HT-29 (cell line): ENCODE data around the gene COQ10A. TPM values are rescaled to one million over a fixed set of nuclear protein-coding genes. Genes with fewer than 3 reads are reported as not detected.

Experiments used
- DNase-seq: peaks from one replicate; pipeline ENCODE4 v3.0.0-alpha.2; 2015; ENCODE audit warnings: low spot score
- total RNA-seq: library from RNA; depleted of rRNA; stranded (reverse); fragments of >200 nt; shearing (Covaris generic); gene quantifications from 2 replicates; pipeline ENCODE4 v1.2.3, GENCODE V29; 2014; rRNA removed

Gene COQ10A
- total RNA-seq: 8.6 and 20.8 TPM in 2 replicates

GRCh38 chr12:56266693-56267442 is at the start of gene COQ10A:
TSS of gene COQ10A (plus strand) at chr12:56266942. CDS start at chr12:56267119, 177 bp downstream.
- DNase-seq: peak; percentile 93

GRCh38 chr12:56219840-56220239 is 46.9 kb upstream of the COQ10A start:
- DNase-seq: no peak

- DNase-seq: peak; percentile 55
These were observed 46.0 kb upstream of the COQ10A start for GRCh38 chr12:56220611-56221231.

GRCh38 chr12:56221232-56221756 is 45.4 kb upstream of the COQ10A start:
- no peak for DNase-seq

GRCh38 chr12:56221757-56222530 is 44.8 kb upstream of the COQ10A start, which contains the start of gene RNF41:
TSS of gene RNF41 (minus strand) at chr12:56221922. CDS start at chr12:56214047, 7,875 bp downstream.
- peak; percentile 97 for DNase-seq

GRCh38 chr12:56222531-56222895 is 44.2 kb upstream of the COQ10A start:
- DNase-seq: peak; percentile 58

- peak; percentile 40 for DNase-seq
These were observed 43.1 kb upstream of the COQ10A start for GRCh38 chr12:56223571-56224101.

- DNase-seq: peak; percentile 99
These were observed 42.5 kb upstream of the COQ10A start, which contains the start of gene NABP2 for GRCh38 chr12:56224102-56224701. TSS of gene NABP2 (plus strand) at chr12:56224342. CDS start at chr12:56224857, 515 bp downstream.

- no peak for DNase-seq
These were observed 41.8 kb upstream of the COQ10A start for GRCh38 chr12:56224954-56225353.

GRCh38 chr12:56229082-56229481 is 37.7 kb upstream of the COQ10A start:
- no peak for DNase-seq

- DNase-seq: no peak
These were observed 36.8 kb upstream of the COQ10A start, which contains the start of gene SLC39A5 for GRCh38 chr12:56229916-56230431. TSS of gene SLC39A5 (plus strand) at chr12:56230051. CDS start at chr12:56231275, 1,224 bp downstream.

GRCh38 chr12:56230432-56231183 is 36.1 kb upstream of the COQ10A start:
- DNase-seq: peak; percentile 58

- no peak for DNase-seq
These were observed 35.6 kb upstream of the COQ10A start for GRCh38 chr12:56231184-56231582.

- DNase-seq: no peak
These were observed 31.9 kb upstream of the COQ10A start for GRCh38 chr12:56234746-56235436.

GRCh38 chr12:56236091-56236490 is 30.7 kb upstream of the COQ10A start:
- DNase-seq: no peak

- no peak for DNase-seq
These were observed 29.8 kb upstream of the COQ10A start for GRCh38 chr12:56236985-56237384.

GRCh38 chr12:56237552-56237951 is 29.2 kb upstream of the COQ10A start:
- no peak for DNase-seq

- no peak for DNase-seq
These were observed 25.1 kb upstream of the COQ10A start for GRCh38 chr12:56241424-56242303.
